CD14-positive monocyte (primary cell): ENCODE measurements around the gene MYO3B. TPM values are rescaled to one million over a fixed set of nuclear protein-coding genes. Genes with fewer than 3 reads are reported as not detected.
"Not testable (repeated sequence)": the region's sequence is repeated elsewhere in the genome, so short reads cannot be mapped to it uniquely, and the experiment has no call there.

ENCODE experiments used
- DNase-seq, 3 donors: peaks; one replicate each; pipeline ENCODE4 v3.0.0-alpha.2; 2011 to 2022
- H2AFZ ChIP-seq: 2 replicates; pipeline ENCODE4 v1.6.0; 2012; ENCODE audit warnings: mild to moderate bottlenecking, low read depth, low read length, inconsistent platforms; ENCODE audit not compliant: insufficient read depth, poor library complexity, severe bottlenecking
- H3K27ac ChIP-seq, 2 donors: 1 replicate in 1 of 2; 2 replicates in 1 of 2; pipeline ENCODE4 v1.5.1; 2012 to 2013; ENCODE audit warnings: low read length in 2 of 2, control low read depth in 1 of 2, inconsistent platforms in 1 of 2, low read depth in 1 of 2, mild to moderate bottlenecking in 1 of 2
- H3K27me3 ChIP-seq, 2 donors: one replicate each; pipeline versions ENCODE4 v1.6.0 to v1.6.1; 2011 to 2013; ENCODE audit warnings: low read length in 2 of 2; ENCODE audit not compliant: control insufficient read depth in 2 of 2, insufficient read depth in 2 of 2
- H3K36me3 ChIP-seq, 2 donors: replicated peaks in 1 of 2; 1 replicate in 1 of 2; 2 replicates in 1 of 2; pipeline versions ENCODE4 v1.5.1 to v1.6.1; 2012 to 2013; ENCODE audit warnings: low read length in 2 of 2, control low read depth in 1 of 2, inconsistent platforms in 1 of 2, mild to moderate bottlenecking in 1 of 2; ENCODE audit not compliant: insufficient read depth in 2 of 2, control insufficient read depth in 1 of 2
- H3K4me1 ChIP-seq, 2 donors: 1 replicate in 1 of 2; 2 replicates in 1 of 2; pipeline versions ENCODE4 v1.5.1 to v1.6.1; 2012 to 2013; ENCODE audit warnings: low read length in 2 of 2, control low read depth in 1 of 2, inconsistent platforms in 1 of 2, mild to moderate bottlenecking in 1 of 2, moderate library complexity in 1 of 2; ENCODE audit not compliant: insufficient read depth in 2 of 2, control insufficient read depth in 1 of 2
- H3K4me2 ChIP-seq: replicated peaks from 2 replicates; pipeline ENCODE3; 2012; ENCODE audit warnings: low read length, moderate library complexity, mild to moderate bottlenecking; ENCODE audit not compliant: poor library complexity, severe bottlenecking; ENCODE audit errors: extremely low read depth
- H3K4me3 ChIP-seq, 3 experiments: fragments of 200-600 bp in 1 of 3; sonication (generic) in 1 of 3; replicated peaks in 1 of 3; 1 replicate in 2 of 3; 2 replicates in 1 of 3; pipeline ENCODE4 v1.5.1; 2011 to 2013; ENCODE audit warnings: low read length in 3 of 3, mild to moderate bottlenecking in 3 of 3, control low read depth in 2 of 3, low read depth in 2 of 3, inconsistent platforms in 1 of 3, moderate library complexity in 1 of 3
- H3K79me2 ChIP-seq: 2 replicates; pipeline ENCODE4 v1.6.0; 2012; ENCODE audit warnings: mild to moderate bottlenecking, control low read depth, inconsistent platforms, low read length, moderate library complexity; ENCODE audit not compliant: insufficient read depth
- H3K9ac ChIP-seq: 2 replicates; pipeline ENCODE4 v1.6.0; 2017; ENCODE audit warnings: low read length, mild to moderate bottlenecking; ENCODE audit not compliant: insufficient read depth, poor library complexity, severe bottlenecking
- H3K9me3 ChIP-seq, 2 donors: replicated peaks in 1 of 2; 1 replicate in 1 of 2; 2 replicates in 1 of 2; pipeline versions ENCODE4 v1.5.1 to v1.6.1; 2012 to 2013; ENCODE audit warnings: low read length in 2 of 2, control low read depth in 1 of 2; ENCODE audit not compliant: control insufficient read depth in 1 of 2, insufficient read depth in 1 of 2
- H4K20me1 ChIP-seq: 2 replicates; pipeline ENCODE4 v1.6.0; 2012; ENCODE audit warnings: mild to moderate bottlenecking, low read length, control low read depth, moderate library complexity; ENCODE audit not compliant: insufficient read depth
- H3K27ac Mint-ChIP-seq, 7 donors: one replicate each; pipeline ENCODE4 v1.8.0; 2020; ENCODE audit warnings: mild to moderate bottlenecking in 7 of 7, mixed read lengths in 7 of 7, moderate library complexity in 6 of 7, inconsistent platforms in 2 of 7
- H3K27me3 Mint-ChIP-seq, 3 donors: one replicate each; pipeline ENCODE4 v1.8.0; 2021 to 2022; ENCODE audit warnings: low read depth in 3 of 3, mild to moderate bottlenecking in 3 of 3, mixed read lengths in 3 of 3, moderate library complexity in 3 of 3, inconsistent platforms in 1 of 3
- H3K36me3 Mint-ChIP-seq, 2 donors: one replicate each; pipeline ENCODE4 v1.8.0; 2020; ENCODE audit warnings: mixed read lengths in 2 of 2, inconsistent platforms in 1 of 2, mild to moderate bottlenecking in 1 of 2
- H3K4me1 Mint-ChIP-seq: one replicate; pipeline ENCODE4 v1.8.0; 2020; ENCODE audit warnings: mild to moderate bottlenecking, mixed read lengths
- H3K4me3 Mint-ChIP-seq, 2 donors: one replicate each; pipeline ENCODE4 v1.8.0; 2020; ENCODE audit warnings: mild to moderate bottlenecking in 2 of 2, mixed read lengths in 2 of 2, moderate library complexity in 1 of 2
- H3K9me3 Mint-ChIP-seq, 7 donors: one replicate each; pipeline ENCODE4 v1.8.0; 2020 to 2022; ENCODE audit warnings: mixed read lengths in 7 of 7, mild to moderate bottlenecking in 6 of 7, moderate library complexity in 6 of 7, inconsistent platforms in 2 of 7
- CTCF ChIP-seq: fragments of 200-600 bp; IDR thresholded peaks from one replicate; pipeline ENCODE4 v1.8.0; 2022; ENCODE audit warnings: antibody characterized with exemption, mild to moderate bottlenecking
- WGBS: methylation state at CpG from one replicate; pipeline ENCODE4 v1.1.5; 2013; ENCODE audit warnings: missing lambda C conversion rate; ENCODE audit not compliant: insufficient coverage; 5-methylcytosine and 5-hydroxymethylcytosine counted together
- intact Hi-C, 2 donors: fragments of 100-400 bp; cut with micrococcal nuclease; formaldehyde crosslinking; loops; one replicate each; pipeline versions ENCODE4 v1.15.0 to v1.15.1; 2023
- polyA plus RNA-seq, 3 donors: library from polyadenylated mRNA; depleted of rRNA in 1 of 3; unstranded in 2 of 3; stranded (reverse) in 1 of 3; fragments of 300-500 nt in 2 of 3; fragments of >200 nt in 1 of 3; fragmentation: Illumina TruSeq in 2 of 3; gene quantifications; 1 replicate in 2 of 3; 2 replicates in 1 of 3; pipeline ENCODE4 v1.2.3, GENCODE V29; 2012 to 2021

MYO3B gene
- polyA plus RNA-seq, 3 donors: not detected

- WGBS: 73% methylated on average over 1 of the region's 2 CpGs
- intact Hi-C loops: no loop called here
- H3K4me3 Mint-ChIP-seq: no peak overlapping the region
These were observed 370.4 kb downstream of the MYO3B start for GRCh38 chr2:170548304-170548703.

GRCh38 chr2:170550501-170550900 lies 372.6 kb downstream of the MYO3B start:
- H4K20me1 ChIP-seq: no peaks in the 10 kb centered on the region
- H3K4me1 ChIP-seq: no peaks in the 10 kb centered on the region
- Mint-ChIP-seq H3K9me3 (peaks cover 17 to 35% (median 20%) of the 10 kb centered on the region in 7 donors), H3K27ac (no peak overlapping the region), H3K4me1 (no peaks in the 10 kb centered on the region), H3K36me3 (no peaks in the 10 kb centered on the region), H3K4me3 (no peak overlapping the region), H3K27me3 (peaks cover 0 to 4% (median 0%) of the 10 kb centered on the region in 3 donors)
- no peak overlapping the region for H3K4me2 ChIP-seq
- H3K36me3 ChIP-seq: no peaks in the 10 kb centered on the region
- H3K9ac ChIP-seq: no peak overlapping the region
- no peak overlapping the region for H2AFZ ChIP-seq
- no peak overlapping the region for H3K27ac ChIP-seq
- TF ChIP-seq CTCF: no peak
- DNase-seq: no peak
- no peaks in the 10 kb centered on the region for H3K27me3 ChIP-seq
- WGBS: 100% methylated on average over 1 of the region's 2 CpGs
- H3K4me3 ChIP-seq: no peak overlapping the region
- no peaks in the 10 kb centered on the region for H3K79me2 ChIP-seq
- intact Hi-C loops: no loop called here
- peaks cover 6 to 17% of the 10 kb centered on the region in 2 donors for H3K9me3 ChIP-seq

More at GRCh38 chr2:170548304-170548703, 370.4 kb downstream of the MYO3B start:
- no peaks in the 10 kb centered on the region for H3K79me2 ChIP-seq
- no peak overlapping the region for H2AFZ ChIP-seq
- H4K20me1 ChIP-seq: no peaks in the 10 kb centered on the region
- H3K4me1 ChIP-seq: no peaks in the 10 kb centered on the region
- peaks cover 0 to 4% (median 0%) of the 10 kb centered on the region in 3 donors for H3K27me3 Mint-ChIP-seq
- H3K36me3 ChIP-seq: no peaks in the 10 kb centered on the region
- peaks cover 14 to 32% (median 20%) of the 10 kb centered on the region in 7 donors for H3K9me3 Mint-ChIP-seq
- no peak for TF ChIP-seq CTCF
- DNase-seq: no peak
- H3K9ac ChIP-seq: no peak overlapping the region
- no peak overlapping the region for H3K4me3 ChIP-seq
- no peak overlapping the region for H3K27ac ChIP-seq
- no peak overlapping the region for H3K4me2 ChIP-seq
- H3K27me3 ChIP-seq: no peaks in the 10 kb centered on the region
- H3K27ac Mint-ChIP-seq: no peak overlapping the region
- H3K36me3 Mint-ChIP-seq: no peaks in the 10 kb centered on the region
- H3K4me1 Mint-ChIP-seq: no peaks in the 10 kb centered on the region
- H3K9me3 ChIP-seq: peaks cover 6 to 15% of the 10 kb centered on the region in 2 donors

GRCh38 chr2:170551899-170552298 lies 374.0 kb downstream of the MYO3B start:
- Mint-ChIP-seq H3K27ac (peak overlapping the region in 1 of 7 donors; percentile 68), H3K9me3 (peaks cover 13 to 35% (median 20%) of the 10 kb centered on the region in 7 donors)
- H3K4me2 ChIP-seq, H3K9ac ChIP-seq, H3K4me3 Mint-ChIP-seq, H4K20me1 ChIP-seq, DNase-seq, H3K36me3 ChIP-seq, H3K79me2 ChIP-seq, intact Hi-C loops, H3K4me1 ChIP-seq, H3K4me1 Mint-ChIP-seq, H3K27me3 Mint-ChIP-seq, H3K27me3 ChIP-seq, H3K27ac ChIP-seq, H2AFZ ChIP-seq, H3K4me3 ChIP-seq, H3K36me3 Mint-ChIP-seq: not testable (repeated sequence)
- H3K9me3 ChIP-seq: peaks cover 6 to 17% of the 10 kb centered on the region in 2 donors
